ENCODE data around the gene SUSD4.

DNA sequence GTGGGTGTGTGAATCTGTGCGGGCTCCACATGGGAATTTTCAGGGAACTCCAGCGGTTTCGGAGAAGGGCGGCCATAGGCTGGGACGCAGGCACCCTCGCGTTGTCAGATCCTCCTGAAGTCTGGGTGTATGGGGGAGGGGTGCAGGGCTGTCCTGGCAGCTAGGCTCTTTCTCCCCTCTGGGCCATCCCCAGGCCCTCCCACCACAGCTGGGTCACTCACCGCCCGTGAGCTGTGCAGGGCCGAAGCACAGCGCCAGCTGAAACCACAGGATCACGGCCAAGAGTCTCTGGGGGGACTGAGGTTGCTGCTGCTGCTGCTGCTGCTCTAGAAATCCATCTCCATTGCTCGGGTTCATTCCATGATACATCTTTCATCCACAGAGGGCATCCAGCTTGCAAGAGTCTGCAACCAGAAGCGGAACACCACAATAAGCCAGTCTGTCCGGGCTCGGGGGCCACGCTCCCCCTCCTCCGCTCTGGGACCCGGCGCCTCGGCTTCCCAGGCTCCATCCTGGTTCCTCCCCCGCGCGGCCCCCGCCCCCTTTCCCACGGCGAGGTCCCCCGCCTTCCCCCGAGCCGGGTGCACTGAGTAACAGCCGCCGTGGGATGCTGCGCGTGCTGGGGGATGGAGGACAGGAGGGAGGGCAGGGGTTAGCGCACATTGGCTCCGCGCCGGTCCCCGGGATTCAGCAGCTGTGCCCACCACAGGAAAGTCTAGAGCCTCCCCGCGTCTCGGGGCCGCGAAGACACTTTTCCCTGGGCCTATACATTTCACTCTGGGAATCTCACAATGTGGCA lies 720 bp downstream of the SUSD4 start:
- TF ChIP-seq, protein P1, sequence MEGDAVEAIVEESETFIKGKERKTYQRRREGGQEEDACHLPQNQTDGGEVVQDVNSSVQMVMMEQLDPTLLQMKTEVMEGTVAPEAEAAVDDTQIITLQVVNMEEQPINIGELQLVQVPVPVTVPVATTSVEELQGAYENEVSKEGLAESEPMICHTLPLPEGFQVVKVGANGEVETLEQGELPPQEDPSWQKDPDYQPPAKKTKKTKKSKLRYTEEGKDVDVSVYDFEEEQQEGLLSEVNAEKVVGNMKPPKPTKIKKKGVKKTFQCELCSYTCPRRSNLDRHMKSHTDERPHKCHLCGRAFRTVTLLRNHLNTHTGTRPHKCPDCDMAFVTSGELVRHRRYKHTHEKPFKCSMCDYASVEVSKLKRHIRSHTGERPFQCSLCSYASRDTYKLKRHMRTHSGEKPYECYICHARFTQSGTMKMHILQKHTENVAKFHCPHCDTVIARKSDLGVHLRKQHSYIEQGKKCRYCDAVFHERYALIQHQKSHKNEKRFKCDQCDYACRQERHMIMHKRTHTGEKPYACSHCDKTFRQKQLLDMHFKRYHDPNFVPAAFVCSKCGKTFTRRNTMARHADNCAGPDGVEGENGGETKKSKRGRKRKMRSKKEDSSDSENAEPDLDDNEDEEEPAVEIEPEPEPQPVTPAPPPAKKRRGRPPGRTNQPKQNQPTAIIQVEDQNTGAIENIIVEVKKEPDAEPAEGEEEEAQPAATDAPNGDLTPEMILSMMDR (IDR thresholded peaks at IDR 0.05): no peak
- no peak for TF ChIP-seq POLR2A (IDR thresholded peaks at IDR 0.05)
